ENCODE data around the gene ASTN2.

GRCh38 chr9:117096138-117096537 is 318.7 kb downstream of the ASTN2 start:
- no peak for TF ChIP-seq POLR2A (IDR thresholded peaks at IDR 0.05)
- no peak for TF ChIP-seq EP300 (IDR thresholded peaks at IDR 0.05)
- TF ChIP-seq CTCF (IDR thresholded peaks at IDR 0.05) = no peak

Measured in sigmoid colon (tissue), 4 donors.